ENCODE data around the gene GRK4. TPM values are rescaled to one million over a fixed set of nuclear protein-coding genes. Genes with fewer than 3 reads are reported as not detected.

The GRK4 gene
- total and polyA plus RNA-seq, 11 donors = 4.9 to 12.0 (median 9.3) TPM

DNA sequence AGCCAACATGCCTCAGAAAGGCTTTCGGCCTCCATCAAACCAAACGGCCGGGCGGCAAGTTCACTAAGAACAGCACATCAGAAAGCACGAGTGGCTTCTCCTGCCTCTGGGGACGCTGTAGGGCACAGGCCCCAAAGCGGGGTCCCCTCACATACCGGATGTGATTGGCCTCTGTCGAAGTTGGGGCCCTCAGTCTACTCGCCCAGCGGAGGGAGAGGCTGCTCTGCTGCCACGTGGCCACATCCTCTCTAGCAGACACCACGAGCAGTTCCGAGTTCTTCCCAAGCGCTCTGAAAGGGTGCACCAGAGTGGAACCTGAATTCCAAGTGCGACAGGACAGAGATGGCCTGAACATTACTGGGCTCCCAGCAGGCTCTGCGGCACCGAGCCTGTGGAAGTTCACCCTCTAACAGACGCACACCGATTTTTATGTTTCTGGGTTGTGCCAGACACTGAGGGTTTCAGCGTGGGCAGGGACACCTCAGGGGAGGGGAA lies 21.3 kb upstream of the GRK4 start:
- Histone ChIP-seq H3K4me1 (peaks cover 0 to 5% (median 0%) of the 10 kb centered on the region in 12 donors), H3K36me3 (peaks cover 2 to 98% (median 97%) of the 10 kb centered on the region in 9 donors), H3K4me3 (no peak overlapping the region), H3K27ac (no peak overlapping the region), H3K27me3 (no peaks in the 10 kb centered on the region), H3K9me3 (no peaks in the 10 kb centered on the region)
- TF ChIP-seq POLR2A (IDR thresholded peaks at IDR 0.05) (no peak), CTCF (IDR thresholded peaks at IDR 0.05) (no peak)
- ATAC-seq (no peak), DNase-seq (no peak)
- intact Hi-C loops (cut with DNase I) = no loop called here
- 89 to 93% (median 92%) methylated on average over 19 to 21 of the region's 21 CpGs for WGBS, 4 donors

GRCh38 chr4:2942532-2943363 lies 20.6 kb upstream of the GRK4 start:
- TF ChIP-seq CTCF (IDR thresholded peaks at IDR 0.05) (no peak), POLR2A (IDR thresholded peaks at IDR 0.05) (no peak)
- ATAC-seq = peak in 2 of 4 donors; percentile 6 to 7
- Histone ChIP-seq H3K27ac (no peak overlapping the region), H3K27me3 (no peaks in the 10 kb centered on the region), H3K4me3 (no peak overlapping the region), H3K9me3 (no peaks in the 10 kb centered on the region), H3K4me1 (peaks cover 0 to 4% (median 0%) of the 10 kb centered on the region in 12 donors), H3K36me3 (peaks cover 2 to 98% (median 97%) of the 10 kb centered on the region in 9 donors)
- DNase-seq = no peak
- WGBS, 4 donors = 83 to 87% (median 85%) methylated on average over 30 to 31 of the region's 31 CpGs
- intact Hi-C loops (cut with DNase I) = no loop called here

DNA sequence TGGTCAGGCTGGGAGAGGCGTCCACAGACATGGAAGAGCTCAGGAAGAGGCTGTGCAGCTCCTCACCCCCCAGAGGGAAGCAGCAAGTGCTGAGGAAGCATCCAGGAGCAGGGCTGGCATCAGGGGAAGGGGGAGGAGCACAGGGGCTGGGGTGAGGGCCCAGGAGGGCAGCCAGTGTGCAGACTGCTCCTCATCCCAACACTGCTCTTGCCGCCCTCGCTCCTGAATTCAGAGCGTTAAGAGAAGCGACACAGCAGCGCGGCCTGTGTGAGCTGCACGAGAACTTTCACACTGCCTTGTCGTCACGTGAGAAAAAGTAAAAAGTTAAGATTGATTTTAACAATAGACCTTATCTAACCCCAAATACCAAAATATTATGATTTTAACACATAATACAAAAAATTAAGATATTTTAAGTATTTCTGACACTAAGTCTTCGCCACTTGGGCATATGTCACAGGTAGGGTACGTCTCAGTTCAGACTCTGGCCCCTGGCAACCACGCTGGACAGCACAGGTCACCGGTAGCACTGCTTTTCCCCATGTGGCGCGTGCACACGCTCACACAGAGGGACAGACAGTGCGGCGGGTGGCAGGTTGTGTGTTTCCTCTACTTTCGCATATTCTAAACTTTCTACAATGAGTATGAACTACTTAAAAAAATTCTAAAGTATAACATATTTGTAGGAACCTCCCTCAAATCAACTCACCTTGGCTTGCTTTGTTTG lies 19.8 kb upstream of the GRK4 start:
- DNase-seq (no peak), ATAC-seq (no peak)
- H3K36me3 ChIP-seq = peaks cover 2 to 98% (median 97%) of the 10 kb centered on the region in 9 donors
- TF ChIP-seq POLR2A (IDR thresholded peaks at IDR 0.05) (no peak), CTCF (IDR thresholded peaks at IDR 0.05) (no peak)
- intact Hi-C loops (cut with DNase I) = no loop called here
- WGBS, 4 donors = 95 to 97% (median 96%) methylated on average over 20 of the region's 20 CpGs
- H3K4me3 ChIP-seq = no peak overlapping the region
- H3K4me1 ChIP-seq = peaks cover 0 to 12% (median 0%) of the 10 kb centered on the region in 12 donors
- H3K9me3 ChIP-seq = no peaks in the 10 kb centered on the region
- H3K27ac ChIP-seq = no peak overlapping the region
- no peaks in the 10 kb centered on the region for H3K27me3 ChIP-seq

- Histone ChIP-seq H3K27ac (no peak overlapping the region), H3K9me3 (no peaks in the 10 kb centered on the region), H3K27me3 (no peaks in the 10 kb centered on the region), H3K4me1 (peaks cover 0 to 12% (median 0%) of the 10 kb centered on the region in 12 donors), H3K36me3 (peaks cover 2 to 98% (median 97%) of the 10 kb centered on the region in 9 donors), H3K4me3 (no peak overlapping the region)
- no peak for DNase-seq
- intact Hi-C loops (cut with DNase I) = no loop called here
- TF ChIP-seq CTCF (IDR thresholded peaks at IDR 0.05) (no peak), POLR2A (IDR thresholded peaks at IDR 0.05) (no peak)
- ATAC-seq = no peak
- 88 to 91% (median 89%) methylated on average over 11 of the region's 11 CpGs for WGBS, 4 donors
Measured at GRCh38 chr4:2944091-2944482, 19.3 kb upstream of the GRK4 start.

Measured in heart left ventricle (tissue), 16 donors.